GM18517 (cell line): ENCODE data around the gene MIER2.
A peak's percentile ranks its signal among the peaks of the same experiment; 100 is the strongest.
"Not testable (repeated sequence)": the region's sequence is repeated elsewhere in the genome, so short reads cannot be mapped to it uniquely, and the experiment has no call there.

Experiments used
- ATAC-seq: cut with Tn5 transposase; IDR thresholded peaks from one replicate; pipeline ENCODE4 v1.9.1; 2021; ENCODE audit warnings: mild to moderate bottlenecking, moderate library complexity; ENCODE audit not compliant: unreplicated experiment

Gene MIER2

GRCh38 chr19:344625-345319 lies at the start of gene MIER2:
Gene MIER2, minus strand, starts transcription at chr19:344796. Its CDS starts 14 bp downstream, at chr19:344782.
- peak; percentile 46 for ATAC-seq

GRCh38 chr19:393560-393959 lies 49.0 kb upstream of the MIER2 start:
- not testable (repeated sequence) for ATAC-seq

- no peak for ATAC-seq
Observed at GRCh38 chr19:392375-392970, 47.9 kb upstream of the MIER2 start.

GRCh38 chr19:391726-392374 lies 47.3 kb upstream of the MIER2 start:
- ATAC-seq, result no peak

GRCh38 chr19:391207-391557 lies 46.6 kb upstream of the MIER2 start:
- no peak for ATAC-seq

- no peak for ATAC-seq
Observed at GRCh38 chr19:390386-391206, 46.0 kb upstream of the MIER2 start.

- ATAC-seq, result no peak
Observed at GRCh38 chr19:389935-390289, 45.3 kb upstream of the MIER2 start.

GRCh38 chr19:389255-389934 lies 44.8 kb upstream of the MIER2 start:
- no peak for ATAC-seq

GRCh38 chr19:388691-389090 lies 44.1 kb upstream of the MIER2 start:
- no peak for ATAC-seq

GRCh38 chr19:387777-388176 lies 43.2 kb upstream of the MIER2 start:
- no peak for ATAC-seq

- ATAC-seq, result not testable (repeated sequence)
Observed at GRCh38 chr19:386632-387301, 42.2 kb upstream of the MIER2 start.

- not testable (repeated sequence) for ATAC-seq
Observed at GRCh38 chr19:386189-386588, 41.6 kb upstream of the MIER2 start.

- no peak for ATAC-seq
Observed at GRCh38 chr19:384799-385169, 40.2 kb upstream of the MIER2 start.

GRCh38 chr19:383922-384798 lies 39.6 kb upstream of the MIER2 start:
- no peak for ATAC-seq

GRCh38 chr19:383040-383439 lies 38.4 kb upstream of the MIER2 start:
- ATAC-seq, result no peak

- ATAC-seq, result not testable (repeated sequence)
Observed at GRCh38 chr19:382578-382977, 38.0 kb upstream of the MIER2 start.

GRCh38 chr19:381901-382300 lies 37.3 kb upstream of the MIER2 start:
- not testable (repeated sequence) for ATAC-seq

- not testable (repeated sequence) for ATAC-seq
Observed at GRCh38 chr19:380618-381219, 36.1 kb upstream of the MIER2 start.

GRCh38 chr19:379796-380195 lies 35.2 kb upstream of the MIER2 start:
- ATAC-seq, result no peak
